ENCODE measurements around the gene KDM5A.

KDM5A gene

DNA sequence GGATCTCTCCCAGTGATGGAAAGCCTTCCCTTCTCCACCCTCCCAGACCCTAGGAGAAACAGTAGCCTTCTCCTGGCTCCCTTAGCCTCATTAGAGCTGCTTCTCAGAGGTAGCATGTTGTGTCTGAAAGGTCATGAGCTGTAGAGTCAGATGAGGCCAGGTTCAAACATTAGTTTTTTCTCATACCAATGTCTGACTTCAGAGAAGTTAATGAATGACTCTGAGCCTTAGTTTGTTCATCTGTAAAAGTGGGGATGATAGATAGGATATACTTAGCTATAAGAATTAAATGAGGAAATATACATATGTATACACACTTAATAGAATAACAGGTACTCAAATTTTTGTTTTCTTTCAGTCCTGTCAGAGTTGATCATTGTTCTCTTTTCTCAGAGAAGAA, 127.0 kb downstream of the KDM5A start:
- Mint-ChIP-seq H3K27me3 (peaks cover 21 to 33% of the 10 kb centered on the region in 2 donors), H3K4me3 (no peak overlapping the region), H3K27ac (no peak overlapping the region), H3K36me3 (ENCODE audit: insufficient read depth) (peaks cover 3% of the 10 kb centered on the region), H3K9me3 (no peaks in the 10 kb centered on the region), H3K4me1 (ENCODE audit: low read depth in 2 of 2) (peaks cover 0 to 1% of the 10 kb centered on the region in 2 donors)
- DNase-seq, result no peak
- ATAC-seq (replicated peaks), result no peak

DNA sequence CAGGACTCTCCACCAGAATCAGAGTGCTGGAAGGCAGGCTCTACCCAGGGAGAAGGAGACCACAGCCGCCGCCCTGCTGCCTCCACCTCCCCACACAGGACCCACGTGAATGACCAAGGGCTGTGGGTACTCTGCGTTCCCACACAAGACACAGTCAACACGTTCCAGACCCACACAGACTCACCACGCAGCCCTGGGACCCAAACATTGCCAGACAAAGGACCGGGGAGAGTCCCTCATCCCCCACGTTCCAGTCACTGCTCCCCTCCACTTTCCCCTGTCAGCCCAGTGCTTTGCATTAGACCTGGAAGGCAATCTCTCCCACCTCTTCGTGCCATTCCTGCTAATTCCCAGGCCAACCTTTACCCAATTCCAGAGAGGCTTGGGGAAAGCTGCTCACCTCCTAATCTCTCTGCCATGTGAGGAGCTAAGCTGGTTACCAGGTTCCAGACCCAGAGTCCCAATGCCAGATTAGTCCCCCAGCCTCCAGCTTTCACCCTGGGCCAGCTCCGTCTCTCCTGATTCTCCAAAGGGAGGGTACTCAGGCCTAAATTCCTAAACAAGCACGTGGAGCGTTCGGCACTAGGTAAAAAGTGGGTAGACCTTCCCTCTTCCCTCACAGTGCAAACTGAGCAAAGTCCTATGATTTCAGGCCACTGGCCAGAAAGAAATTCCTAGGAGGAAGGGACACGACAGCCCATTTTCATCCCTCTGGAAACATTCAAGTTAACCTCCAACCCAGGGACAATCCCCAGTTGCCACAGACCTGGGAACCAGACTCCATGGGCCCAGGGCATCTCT, 131.4 kb downstream of the KDM5A start:
- H3K4me3 Mint-ChIP-seq, result no peak overlapping the region
- no peaks in the 10 kb centered on the region for H3K4me1 Mint-ChIP-seq (ENCODE audit: low read depth in 2 of 2)
- H3K9me3 Mint-ChIP-seq, result no peaks in the 10 kb centered on the region
- H3K27me3 Mint-ChIP-seq, result peaks cover 54 to 67% of the 10 kb centered on the region in 2 donors
- no peak overlapping the region for H3K27ac Mint-ChIP-seq
- ATAC-seq (replicated peaks), result no peak
- DNase-seq, result no peak
- no peaks in the 10 kb centered on the region for H3K36me3 Mint-ChIP-seq (ENCODE audit: insufficient read depth)

DNA sequence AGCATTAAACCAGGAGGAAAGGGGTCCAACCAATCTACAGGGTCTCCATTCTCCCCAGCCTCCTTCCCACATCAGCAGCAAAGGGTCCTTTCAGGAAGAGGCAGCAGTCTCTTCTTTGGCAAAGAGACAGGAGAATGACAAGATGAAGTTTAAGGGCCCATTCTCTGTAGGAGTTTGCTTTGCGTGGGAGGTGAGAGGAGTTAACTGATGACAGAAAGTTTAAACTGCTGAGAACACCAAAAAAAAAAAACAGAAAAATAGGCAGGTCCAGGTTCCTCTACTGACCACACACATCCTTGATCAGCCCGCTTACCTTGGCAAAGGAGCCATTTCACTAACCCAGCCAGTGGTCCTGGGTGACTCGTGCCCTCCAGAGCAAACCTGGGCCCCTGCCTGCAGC, 132.2 kb downstream of the KDM5A start:
- Mint-ChIP-seq H3K27me3 (peaks cover 54 to 65% of the 10 kb centered on the region in 2 donors), H3K4me3 (no peak overlapping the region), H3K4me1 (ENCODE audit: low read depth in 2 of 2) (no peaks in the 10 kb centered on the region), H3K27ac (no peak overlapping the region), H3K36me3 (ENCODE audit: insufficient read depth) (no peaks in the 10 kb centered on the region), H3K9me3 (no peaks in the 10 kb centered on the region)
- no peak for DNase-seq
- ATAC-seq (replicated peaks), result no peak

DNA sequence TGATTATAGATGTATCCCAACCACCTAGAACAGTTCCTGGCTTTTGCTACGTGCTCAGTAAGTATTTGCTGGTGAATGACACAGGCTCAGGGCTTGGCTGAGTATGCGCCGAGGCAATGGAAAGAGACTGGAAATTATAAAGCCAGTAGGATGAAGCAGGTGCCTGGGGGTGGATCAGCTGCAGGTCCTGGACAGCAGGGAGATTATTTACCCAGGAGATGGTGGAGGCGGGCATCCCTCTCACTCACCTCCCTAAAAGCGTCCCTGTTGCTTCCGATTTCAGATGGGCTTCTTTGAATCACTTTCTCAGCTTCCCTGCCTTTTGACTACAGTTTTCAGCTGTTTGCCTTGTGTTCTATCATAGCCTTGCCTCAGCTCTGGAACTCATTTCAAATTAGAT, 132.9 kb downstream of the KDM5A start:
- Mint-ChIP-seq H3K27me3 (peaks cover 54 to 61% of the 10 kb centered on the region in 2 donors), H3K4me1 (ENCODE audit: low read depth in 2 of 2) (no peaks in the 10 kb centered on the region), H3K4me3 (no peak overlapping the region), H3K9me3 (no peaks in the 10 kb centered on the region), H3K36me3 (ENCODE audit: insufficient read depth) (no peaks in the 10 kb centered on the region), H3K27ac (no peak overlapping the region)
- ATAC-seq (replicated peaks), result no peak
- DNase-seq, result no peak

DNA sequence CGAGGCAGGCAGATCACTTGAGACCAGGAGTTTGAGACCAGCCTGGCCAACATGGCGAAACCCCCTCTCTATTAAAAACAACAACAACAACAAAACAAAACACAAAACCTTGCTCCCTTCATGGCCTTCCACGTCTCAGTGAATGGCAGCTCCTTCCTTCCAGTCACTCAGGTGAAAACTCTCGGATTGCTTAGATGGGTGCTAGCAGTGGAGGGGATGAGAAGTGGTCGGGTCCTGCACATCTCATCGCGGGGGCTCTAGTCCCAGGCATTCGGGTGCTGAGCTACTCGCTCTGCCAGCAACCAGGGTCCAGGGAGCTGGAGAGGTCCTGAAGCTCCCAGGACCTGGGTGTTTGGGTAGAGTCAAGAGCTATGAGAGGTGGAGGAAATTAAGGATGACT, 134.2 kb downstream of the KDM5A start:
- peaks cover 49 to 56% of the 10 kb centered on the region in 2 donors for H3K27me3 Mint-ChIP-seq

DNA sequence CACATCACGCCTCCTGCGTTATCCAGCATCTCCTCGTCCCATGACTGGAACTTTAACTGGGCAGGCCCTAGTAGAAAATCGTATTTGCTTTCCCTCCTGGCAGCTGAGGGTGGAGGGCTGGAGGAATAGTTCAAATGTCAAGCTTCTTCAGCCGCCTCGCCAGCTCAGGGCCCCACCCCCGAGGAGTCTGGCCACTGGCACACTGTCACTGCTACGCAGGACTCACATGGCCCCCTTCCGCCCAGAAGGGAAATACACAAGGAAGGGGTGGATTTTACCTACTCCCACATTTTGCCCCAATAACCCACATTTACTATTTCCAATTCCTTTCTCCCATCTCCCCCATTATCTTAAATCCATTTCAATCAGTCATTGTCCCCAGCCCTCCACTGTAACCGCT, 135.1 kb downstream of the KDM5A start:
- Mint-ChIP-seq H3K4me3 (no peak overlapping the region), H3K27ac (no peak overlapping the region), H3K4me1 (ENCODE audit: low read depth in 2 of 2) (no peaks in the 10 kb centered on the region), H3K36me3 (ENCODE audit: insufficient read depth) (no peaks in the 10 kb centered on the region), H3K9me3 (no peaks in the 10 kb centered on the region), H3K27me3 (peaks cover 44 to 51% of the 10 kb centered on the region in 2 donors)
- no peak for ATAC-seq (replicated peaks)
- no peak for DNase-seq

More for the DNA sequence above, 134.2 kb downstream of the KDM5A start:
- no peak overlapping the region for H3K27ac Mint-ChIP-seq
- no peaks in the 10 kb centered on the region for H3K9me3 Mint-ChIP-seq
- no peak overlapping the region for H3K4me3 Mint-ChIP-seq
- ATAC-seq (replicated peaks), result no peak
- no peak for DNase-seq
- no peaks in the 10 kb centered on the region for H3K36me3 Mint-ChIP-seq (ENCODE audit: insufficient read depth)
- H3K4me1 Mint-ChIP-seq (ENCODE audit: low read depth in 2 of 2), result no peaks in the 10 kb centered on the region

DNA sequence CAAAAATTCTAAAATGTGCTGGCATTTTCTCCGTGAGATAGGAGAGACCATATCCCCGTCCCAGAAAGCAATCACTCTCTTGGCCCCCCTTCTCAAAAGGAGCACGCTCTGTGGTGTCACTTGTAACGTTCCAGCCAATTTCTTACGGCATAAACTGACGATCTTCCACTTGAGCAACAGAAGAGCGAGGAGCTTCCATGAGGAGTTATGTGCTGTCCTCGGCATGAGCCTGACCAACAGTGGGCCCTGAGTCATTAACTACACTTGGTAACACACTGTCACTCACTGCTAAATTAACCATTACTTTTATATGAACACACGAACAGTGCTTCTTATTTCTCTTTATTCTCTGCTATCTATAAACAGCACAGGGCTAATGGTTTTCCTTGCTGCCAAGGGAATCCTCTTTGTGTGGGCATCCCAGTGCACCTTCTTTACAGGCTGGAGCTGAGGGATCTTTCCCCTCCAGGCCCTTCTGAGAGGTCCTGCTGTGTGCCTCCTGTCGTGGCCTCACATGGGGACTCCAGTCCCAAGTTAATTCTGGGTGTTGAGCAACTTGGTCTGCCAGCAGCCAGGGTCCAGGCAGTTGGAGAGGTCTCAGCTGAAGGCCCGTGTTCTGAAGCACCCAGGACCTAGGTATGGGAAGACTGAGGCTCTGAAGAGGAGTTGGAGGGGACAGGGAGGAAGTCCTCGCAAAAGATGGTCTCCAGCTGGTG, 135.8 kb downstream of the KDM5A start:
- Mint-ChIP-seq H3K4me1 (ENCODE audit: low read depth in 2 of 2) (no peaks in the 10 kb centered on the region), H3K9me3 (no peaks in the 10 kb centered on the region), H3K4me3 (no peak overlapping the region), H3K36me3 (ENCODE audit: insufficient read depth) (no peaks in the 10 kb centered on the region), H3K27me3 (peaks cover 40 to 46% of the 10 kb centered on the region in 2 donors), H3K27ac (no peak overlapping the region)
- ATAC-seq (replicated peaks) (no peak), DNase-seq (no peak)

DNA sequence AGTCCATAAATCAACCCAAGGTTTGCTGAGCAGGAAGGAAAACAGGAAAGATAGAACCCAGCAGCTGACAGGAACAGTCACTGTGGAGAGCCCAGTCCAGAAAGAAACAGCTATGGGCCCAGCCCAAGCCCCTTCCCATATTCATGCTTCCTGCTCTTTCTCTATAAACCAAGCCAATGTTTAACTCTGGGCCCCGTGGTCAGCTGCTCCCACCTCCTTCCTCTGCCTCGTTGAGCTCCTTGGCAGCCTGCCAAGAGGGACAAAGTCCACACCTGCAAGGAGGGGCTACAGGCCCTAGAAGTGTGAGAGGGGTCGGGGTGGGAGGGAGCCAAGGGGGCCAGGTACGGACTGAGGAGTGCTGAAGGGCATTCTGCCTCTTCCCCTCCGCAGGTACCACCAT, 136.5 kb downstream of the KDM5A start:
- Mint-ChIP-seq H3K9me3 (peaks cover 1 to 6% of the 10 kb centered on the region in 2 donors), H3K36me3 (ENCODE audit: insufficient read depth) (no peaks in the 10 kb centered on the region), H3K27ac (no peak overlapping the region), H3K27me3 (peaks cover 34 to 40% of the 10 kb centered on the region in 2 donors), H3K4me3 (no peak overlapping the region), H3K4me1 (ENCODE audit: low read depth in 2 of 2) (no peaks in the 10 kb centered on the region)
- ATAC-seq (replicated peaks), result no peak
- no peak for DNase-seq

DNA sequence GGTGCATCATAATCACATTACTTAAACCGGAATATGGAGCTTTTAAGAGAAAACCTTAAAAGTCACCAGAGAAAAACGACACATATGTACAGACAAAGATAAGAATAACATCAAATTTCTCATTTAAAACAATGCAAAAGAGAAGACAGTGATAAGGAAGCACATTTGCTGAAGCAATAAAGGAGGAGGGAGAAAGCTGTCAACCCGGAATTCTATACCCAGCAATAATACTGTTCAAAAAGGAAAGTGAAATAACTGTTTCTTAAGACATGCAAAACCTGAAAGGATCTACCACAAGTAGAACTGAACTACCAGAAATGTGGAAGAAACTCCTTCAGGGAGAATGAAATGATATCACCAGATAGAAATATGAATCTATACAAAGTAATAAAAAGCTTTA, 141.8 kb downstream of the KDM5A start:
- H3K4me3 Mint-ChIP-seq, result no peak overlapping the region
- no peak overlapping the region for H3K27ac Mint-ChIP-seq
- peaks cover 22 to 29% of the 10 kb centered on the region in 2 donors for H3K27me3 Mint-ChIP-seq
- DNase-seq, result no peak
- no peak for ATAC-seq (replicated peaks)
- H3K9me3 Mint-ChIP-seq, result peaks cover 3 to 9% of the 10 kb centered on the region in 2 donors
- H3K4me1 Mint-ChIP-seq (ENCODE audit: low read depth in 2 of 2), result no peaks in the 10 kb centered on the region
- H3K36me3 Mint-ChIP-seq (ENCODE audit: insufficient read depth), result no peaks in the 10 kb centered on the region

DNA sequence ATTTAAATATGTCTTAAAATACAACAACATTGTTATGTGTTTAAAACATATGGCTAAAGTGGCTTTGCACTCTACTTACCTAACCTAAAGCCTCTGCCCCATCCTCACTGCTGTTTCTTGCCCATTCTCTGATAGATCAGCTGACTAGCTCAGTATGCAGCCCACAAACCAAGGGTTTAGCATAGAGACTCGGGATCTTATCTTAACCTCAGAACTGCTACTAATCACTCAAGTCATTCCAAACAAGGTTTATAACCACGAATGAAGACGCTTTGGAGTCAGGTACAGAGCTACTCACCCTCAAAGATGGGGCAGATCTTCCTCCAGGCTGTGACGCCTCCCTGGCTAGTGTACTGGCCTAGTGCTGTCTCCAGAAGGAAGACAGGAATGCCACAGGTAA, 145.7 kb downstream of the KDM5A start:
- Mint-ChIP-seq H3K27me3 (peaks cover 49 to 64% of the 10 kb centered on the region in 2 donors), H3K27ac (no peak overlapping the region), H3K4me1 (ENCODE audit: low read depth in 2 of 2) (no peaks in the 10 kb centered on the region), H3K36me3 (ENCODE audit: insufficient read depth) (no peaks in the 10 kb centered on the region), H3K4me3 (no peak overlapping the region), H3K9me3 (peaks cover 3 to 9% of the 10 kb centered on the region in 2 donors)
- DNase-seq (no peak), ATAC-seq (replicated peaks) (no peak)

DNA sequence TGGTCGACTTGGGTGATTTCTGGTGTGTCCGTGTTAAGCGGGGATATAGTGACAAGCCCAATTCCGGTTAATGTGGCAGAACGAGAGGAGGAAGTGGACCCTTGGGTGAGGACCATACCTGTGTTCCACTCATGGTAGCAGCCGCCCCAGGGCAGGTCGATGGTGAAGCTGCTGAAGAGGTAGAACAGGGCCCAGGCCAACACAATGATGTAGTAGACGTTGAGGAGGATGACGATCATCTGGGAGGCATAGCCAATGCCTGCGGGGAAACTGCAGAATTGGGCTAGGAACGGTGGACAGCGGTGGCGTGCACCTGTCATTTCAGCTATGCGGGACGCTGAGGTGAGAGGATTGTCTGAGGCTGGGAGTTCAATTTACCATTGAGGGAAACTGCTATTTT, 146.6 kb downstream of the KDM5A start:
- Mint-ChIP-seq H3K27ac (no peak overlapping the region), H3K4me3 (no peak overlapping the region), H3K4me1 (ENCODE audit: low read depth in 2 of 2) (no peaks in the 10 kb centered on the region), H3K27me3 (peaks cover 55 to 73% of the 10 kb centered on the region in 2 donors), H3K9me3 (peaks cover 1 to 2% of the 10 kb centered on the region in 2 donors), H3K36me3 (ENCODE audit: insufficient read depth) (no peaks in the 10 kb centered on the region)
- ATAC-seq (replicated peaks) (no peak), DNase-seq (no peak)

DNA sequence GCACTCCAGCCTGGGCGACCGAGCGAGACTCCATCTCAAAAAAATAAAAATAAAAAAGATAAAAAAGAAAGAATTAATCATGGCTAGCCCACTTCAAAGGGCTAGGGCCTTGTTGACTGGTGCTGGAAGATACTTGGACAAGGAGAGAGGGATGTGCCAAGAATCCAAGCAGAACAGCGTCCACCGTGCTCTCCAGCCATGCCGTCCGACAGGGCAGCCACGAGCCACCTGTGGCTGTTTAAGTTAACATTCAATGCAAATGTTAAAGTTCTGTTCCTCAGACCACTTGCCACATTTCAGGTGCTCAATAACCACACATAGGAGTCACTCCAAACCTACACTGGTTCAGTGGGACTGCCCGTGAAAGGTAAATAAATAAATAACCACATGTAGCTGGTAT, 147.9 kb downstream of the KDM5A start:
- H3K4me1 Mint-ChIP-seq (ENCODE audit: low read depth in 2 of 2), result no peaks in the 10 kb centered on the region

DNA sequence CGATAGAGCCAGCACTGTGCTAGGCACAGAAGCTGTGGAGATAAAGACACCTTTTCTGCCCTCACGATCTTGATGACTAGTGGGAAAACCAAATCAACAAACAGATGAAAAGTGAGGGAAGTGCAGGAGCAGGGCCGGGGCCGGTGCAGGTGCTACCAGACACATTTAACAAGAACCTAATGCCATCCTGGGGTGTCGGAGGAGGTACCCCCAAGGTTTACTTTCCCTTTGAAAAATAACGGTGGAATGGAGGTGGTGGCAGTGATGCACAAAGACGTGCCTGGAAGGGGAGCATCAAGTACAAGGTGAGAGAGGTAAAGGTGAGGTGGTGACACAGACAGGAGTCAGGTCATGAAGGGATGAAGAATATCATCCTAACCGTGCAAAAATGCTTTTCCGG, 148.6 kb downstream of the KDM5A start:
- no peak for ATAC-seq (replicated peaks)
- H3K27ac Mint-ChIP-seq, result no peak overlapping the region
- peaks cover 55 to 74% of the 10 kb centered on the region in 2 donors for H3K27me3 Mint-ChIP-seq

More for the DNA sequence above, 147.9 kb downstream of the KDM5A start:
- ATAC-seq (replicated peaks) (no peak), DNase-seq (no peak)
- no peak overlapping the region for H3K4me3 Mint-ChIP-seq
- no peak overlapping the region for H3K27ac Mint-ChIP-seq
- peaks cover 55 to 74% of the 10 kb centered on the region in 2 donors for H3K27me3 Mint-ChIP-seq
- no peaks in the 10 kb centered on the region for H3K36me3 Mint-ChIP-seq (ENCODE audit: insufficient read depth)
- H3K9me3 Mint-ChIP-seq, result peaks cover 3 to 4% of the 10 kb centered on the region in 2 donors

More for the DNA sequence above, 148.6 kb downstream of the KDM5A start:
- H3K4me1 Mint-ChIP-seq (ENCODE audit: low read depth in 2 of 2), result no peaks in the 10 kb centered on the region
- DNase-seq, result no peak
- H3K36me3 Mint-ChIP-seq (ENCODE audit: insufficient read depth), result no peaks in the 10 kb centered on the region
- peaks cover 7 to 9% of the 10 kb centered on the region in 2 donors for H3K9me3 Mint-ChIP-seq
- H3K4me3 Mint-ChIP-seq, result no peak overlapping the region
